Nucleus accumbens (tissue), 56 donors: ENCODE data around the gene RIF1.

Source experiments
- DNase-seq, 56 donors: peaks; one replicate each; lab custom pipeline; 2025; lab: John Stamatoyannopoulos, UW

Gene RIF1

DNA sequence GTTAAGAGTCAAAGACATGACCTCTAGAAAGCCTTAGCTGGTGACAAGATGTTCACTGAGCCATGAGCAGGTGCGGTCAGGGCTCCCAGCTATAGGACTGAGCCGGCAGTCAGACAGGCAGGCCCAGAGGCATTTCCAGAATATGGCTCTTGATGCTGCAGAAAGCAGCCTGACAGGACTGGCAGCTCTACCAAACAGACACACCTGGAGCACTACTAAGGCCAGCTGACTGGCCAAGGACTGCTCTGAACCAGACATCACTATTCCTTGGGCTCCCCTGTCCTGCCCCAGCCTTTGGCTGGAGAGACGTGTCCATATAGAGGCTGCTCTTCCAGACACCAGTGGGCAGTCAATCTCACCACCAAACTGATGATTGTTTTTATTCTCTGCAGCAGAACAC is 98.8 kb downstream of the RIF1 start:
- no peak for DNase-seq

DNA sequence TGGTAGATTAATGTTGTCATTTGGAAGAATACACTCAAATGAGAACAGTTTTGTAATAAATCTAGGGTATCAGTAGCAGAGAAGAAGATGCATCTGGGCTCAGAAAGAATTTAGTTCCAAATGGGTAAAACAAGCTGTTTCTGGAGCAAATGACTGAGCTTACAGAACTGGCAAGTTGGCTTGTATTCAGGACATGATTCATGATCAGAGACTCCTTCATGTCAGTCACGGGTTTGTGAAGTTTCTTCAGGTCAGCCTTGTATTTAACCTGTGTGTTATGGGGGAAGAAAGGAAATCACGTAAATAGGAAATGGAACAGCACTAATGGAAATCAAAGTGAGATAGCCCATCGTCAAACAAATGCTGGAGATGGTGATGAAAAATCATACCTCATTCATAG is 109.1 kb downstream of the RIF1 start:
- DNase-seq: no peak

DNA sequence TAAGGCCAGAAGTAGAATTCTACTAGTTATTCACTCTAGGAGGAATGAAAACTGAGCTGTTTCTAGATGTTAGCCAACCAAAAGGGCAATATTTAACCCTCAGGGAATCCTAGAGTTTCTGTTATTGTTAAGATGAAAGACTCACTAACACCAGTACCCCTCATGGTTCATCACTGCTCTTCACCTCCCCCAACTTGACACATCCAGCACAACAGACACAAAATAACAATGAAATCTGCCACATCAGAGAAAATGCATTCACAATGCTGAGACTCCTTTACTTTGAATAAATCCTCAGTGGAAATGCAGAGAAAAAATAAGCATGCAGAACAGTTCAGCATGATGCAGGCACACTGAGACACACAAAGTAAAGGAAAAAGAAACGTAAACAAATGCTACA is 111.3 kb downstream of the RIF1 start:
- no peak for DNase-seq

DNA sequence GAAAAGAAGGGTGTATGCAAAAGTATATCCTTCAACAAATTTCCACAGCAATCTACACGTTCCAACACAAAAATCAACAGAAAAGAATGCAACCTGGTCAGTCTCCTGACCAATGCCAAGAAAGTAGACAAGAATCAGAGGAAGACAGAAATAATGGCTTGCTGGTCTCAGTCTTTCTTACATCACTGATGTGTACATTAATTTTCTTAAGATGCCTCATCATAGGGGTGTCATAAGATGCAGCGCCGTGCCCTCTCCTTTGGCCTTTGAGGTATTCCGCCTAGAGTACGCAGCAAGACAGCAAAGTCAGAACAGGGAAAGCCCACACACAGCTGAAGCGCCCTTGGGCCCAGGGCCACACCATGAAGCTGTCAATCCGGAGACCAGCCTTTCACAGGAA is 112.9 kb downstream of the RIF1 start:
- DNase-seq: no peak

DNA sequence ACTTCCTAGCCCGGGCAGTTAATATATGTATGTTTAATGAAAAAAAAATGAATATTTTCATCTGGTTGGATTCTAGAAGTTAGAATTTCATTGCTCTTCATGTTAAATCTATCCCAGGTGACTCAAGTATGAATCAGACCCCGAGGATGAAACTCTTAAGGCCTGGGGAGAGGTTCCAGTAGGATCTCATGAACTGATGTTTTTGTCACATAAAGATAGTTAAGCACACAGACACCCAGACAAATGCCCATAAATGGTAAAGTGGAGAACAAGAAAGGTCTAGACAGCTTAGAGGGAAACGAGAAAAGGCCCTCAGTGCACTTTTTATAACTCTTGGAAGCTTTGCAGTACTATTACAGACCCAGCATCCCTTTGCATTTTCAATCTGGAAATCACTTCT is 114.1 kb downstream of the RIF1 start:
- DNase-seq: no peak

DNA sequence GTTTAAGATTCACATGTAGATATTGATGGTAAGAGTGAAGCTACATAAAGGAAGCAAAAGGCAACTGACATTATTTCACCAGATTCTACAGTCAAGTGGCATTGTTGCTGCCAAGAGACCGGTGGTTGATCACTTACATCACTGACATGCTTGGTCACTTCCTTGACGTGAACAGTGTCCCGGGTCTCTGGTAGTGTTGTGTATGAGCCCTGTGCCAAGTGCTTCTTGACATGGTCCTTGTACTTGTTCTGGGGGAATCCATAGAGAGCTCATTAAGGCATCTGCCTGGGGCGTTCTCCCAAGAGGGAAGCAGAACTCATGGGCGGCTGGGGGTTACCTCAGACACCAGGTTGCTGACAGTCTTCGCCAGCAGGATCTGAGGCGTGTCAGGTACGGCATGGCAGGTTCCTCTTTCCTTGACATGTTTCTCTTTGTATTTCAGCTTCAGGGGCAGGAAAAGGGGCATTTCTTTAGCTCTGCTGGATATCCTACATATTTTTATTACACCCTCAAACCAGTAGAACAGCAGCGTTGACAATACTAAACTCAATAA is 116.2 kb downstream of the RIF1 start:
- DNase-seq: no peak

DNA sequence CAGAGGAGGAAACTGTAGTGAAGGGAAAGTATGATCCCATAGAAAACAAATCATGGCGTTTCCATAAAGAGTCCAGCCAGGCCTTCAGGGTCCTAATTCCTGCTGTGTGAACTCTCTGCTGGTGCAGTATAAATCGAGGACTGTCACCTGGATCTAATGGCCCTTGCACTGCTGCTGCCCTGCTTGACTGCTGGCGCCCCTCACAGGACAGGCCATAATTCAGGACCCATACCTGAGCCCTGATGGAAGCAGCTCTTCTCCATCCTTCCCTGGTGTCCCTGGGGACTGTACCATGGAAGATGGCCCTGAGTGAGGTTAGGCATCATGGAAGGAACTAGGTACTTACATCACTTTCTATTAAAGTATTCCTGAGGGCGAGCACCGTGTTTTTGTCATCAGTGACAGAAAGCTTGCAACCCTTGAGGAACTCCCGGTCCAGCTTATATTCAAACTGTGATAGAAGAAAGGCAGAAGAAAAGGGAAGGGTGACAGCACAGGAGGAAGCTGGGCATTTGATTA is 116.9 kb downstream of the RIF1 start:
- DNase-seq: no peak
